ENCODE measurements around the gene TARM1. TPM values are rescaled to one million over a fixed set of nuclear protein-coding genes. Genes with fewer than 3 reads are reported as not detected.

The TARM1 gene
- total and polyA plus RNA-seq, 2 of the 4 experiments (the other 2 are of a cell fraction), result not detected

DNA sequence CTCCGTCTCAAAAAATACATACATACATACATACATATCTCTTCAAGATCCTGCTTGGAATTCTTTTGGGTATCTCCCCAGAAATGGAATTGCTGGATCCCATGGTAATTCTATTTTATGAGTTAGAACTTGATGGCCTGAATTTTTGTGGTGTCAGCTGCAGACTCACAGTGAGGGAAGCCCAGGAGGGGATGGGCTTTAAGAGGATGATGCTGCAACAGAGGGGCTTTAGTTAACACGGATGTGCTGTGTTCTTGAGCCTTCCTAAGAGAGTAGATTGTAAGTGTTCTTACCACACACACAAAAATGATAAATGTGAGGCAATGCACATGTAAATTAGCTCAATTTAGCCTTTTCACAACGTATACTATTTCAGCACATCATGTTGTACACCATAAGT, 58.0 kb downstream of the TARM1 start:
- TF ChIP-seq RCOR1 (IDR thresholded peaks at IDR 0.05; ENCODE audit: insufficient replicate concordance, low read length) (no peak), SMC3 (IDR thresholded peaks at IDR 0.05; ENCODE audit: low read depth, low read length) (no peak), MXI1 (IDR thresholded peaks at IDR 0.05; ENCODE audit: borderline replicate concordance, low read depth, low read length) (no peak), RAD21 (IDR thresholded peaks at IDR 0.05; ENCODE audit: low read length) (no peak), CHD1 (IDR thresholded peaks at IDR 0.05; ENCODE audit: low read depth, low read length) (no peak), RFX5 (IDR thresholded peaks at IDR 0.05; ENCODE audit: low read depth, low read length) (no peak), FOS (IDR thresholded peaks at IDR 0.05; ENCODE audit: low read depth, low read length) (no peak), BHLHE40 (IDR thresholded peaks at IDR 0.05; ENCODE audit: low read depth, low read length) (no peak), MAFK (IDR thresholded peaks at IDR 0.05; ENCODE audit: low read depth, low read length) (no peak), NFE2L2 (IDR thresholded peaks at IDR 0.05; ENCODE audit: low read depth, low read length) (no peak), POLR2A (IDR thresholded peaks at IDR 0.05; ENCODE audit: low read depth, low read length) (no peak), CEBPB (IDR thresholded peaks at IDR 0.05; ENCODE audit: low read depth, low read length) (no peak), MAZ (IDR thresholded peaks at IDR 0.05; ENCODE audit: borderline replicate concordance, low read depth, low read length) (no peak)
- TF ChIP-seq, protein P1, sequence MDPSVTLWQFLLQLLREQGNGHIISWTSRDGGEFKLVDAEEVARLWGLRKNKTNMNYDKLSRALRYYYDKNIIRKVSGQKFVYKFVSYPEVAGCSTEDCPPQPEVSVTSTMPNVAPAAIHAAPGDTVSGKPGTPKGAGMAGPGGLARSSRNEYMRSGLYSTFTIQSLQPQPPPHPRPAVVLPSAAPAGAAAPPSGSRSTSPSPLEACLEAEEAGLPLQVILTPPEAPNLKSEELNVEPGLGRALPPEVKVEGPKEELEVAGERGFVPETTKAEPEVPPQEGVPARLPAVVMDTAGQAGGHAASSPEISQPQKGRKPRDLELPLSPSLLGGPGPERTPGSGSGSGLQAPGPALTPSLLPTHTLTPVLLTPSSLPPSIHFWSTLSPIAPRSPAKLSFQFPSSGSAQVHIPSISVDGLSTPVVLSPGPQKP (IDR thresholded peaks at IDR 0.05; ENCODE audit: borderline replicate concordance, low read depth, low read length), result no peak
- TF ChIP-seq, protein P2, sequence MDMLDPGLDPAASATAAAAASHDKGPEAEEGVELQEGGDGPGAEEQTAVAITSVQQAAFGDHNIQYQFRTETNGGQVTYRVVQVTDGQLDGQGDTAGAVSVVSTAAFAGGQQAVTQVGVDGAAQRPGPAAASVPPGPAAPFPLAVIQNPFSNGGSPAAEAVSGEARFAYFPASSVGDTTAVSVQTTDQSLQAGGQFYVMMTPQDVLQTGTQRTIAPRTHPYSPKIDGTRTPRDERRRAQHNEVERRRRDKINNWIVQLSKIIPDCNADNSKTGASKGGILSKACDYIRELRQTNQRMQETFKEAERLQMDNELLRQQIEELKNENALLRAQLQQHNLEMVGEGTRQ (IDR thresholded peaks at IDR 0.05; ENCODE audit: low read depth, low read length), result no peak
- TF ChIP-seq, protein P3, sequence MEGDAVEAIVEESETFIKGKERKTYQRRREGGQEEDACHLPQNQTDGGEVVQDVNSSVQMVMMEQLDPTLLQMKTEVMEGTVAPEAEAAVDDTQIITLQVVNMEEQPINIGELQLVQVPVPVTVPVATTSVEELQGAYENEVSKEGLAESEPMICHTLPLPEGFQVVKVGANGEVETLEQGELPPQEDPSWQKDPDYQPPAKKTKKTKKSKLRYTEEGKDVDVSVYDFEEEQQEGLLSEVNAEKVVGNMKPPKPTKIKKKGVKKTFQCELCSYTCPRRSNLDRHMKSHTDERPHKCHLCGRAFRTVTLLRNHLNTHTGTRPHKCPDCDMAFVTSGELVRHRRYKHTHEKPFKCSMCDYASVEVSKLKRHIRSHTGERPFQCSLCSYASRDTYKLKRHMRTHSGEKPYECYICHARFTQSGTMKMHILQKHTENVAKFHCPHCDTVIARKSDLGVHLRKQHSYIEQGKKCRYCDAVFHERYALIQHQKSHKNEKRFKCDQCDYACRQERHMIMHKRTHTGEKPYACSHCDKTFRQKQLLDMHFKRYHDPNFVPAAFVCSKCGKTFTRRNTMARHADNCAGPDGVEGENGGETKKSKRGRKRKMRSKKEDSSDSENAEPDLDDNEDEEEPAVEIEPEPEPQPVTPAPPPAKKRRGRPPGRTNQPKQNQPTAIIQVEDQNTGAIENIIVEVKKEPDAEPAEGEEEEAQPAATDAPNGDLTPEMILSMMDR (conservative IDR thresholded peaks at IDR 0.05; ENCODE audit: low read depth, low read length), result no peak
- H3K9me1 ChIP-seq (ENCODE audit: insufficient read depth, low read length), result no peaks in the 10 kb centered on the region
- ChIA-PET CTCF (interaction anchor here (1.1 to 3.3 kb wide), 11 partner anchors 8 to 230 kb away, joined by 3 to 13 read pairs (median 6); no protein-coding TSS in a partner anchor), POLR2A (ENCODE audit: unreplicated experiment) (interaction anchor here (0.5 kb wide), 1 partner anchor 27 kb away, joined by 6 read pairs; no protein-coding TSS in a partner anchor)
- no peaks in the 10 kb centered on the region for H3K9me3 ChIP-seq (ENCODE audit: control insufficient read depth, insufficient read depth, low read length)
- H3K27ac ChIP-seq (ENCODE audit: insufficient read depth, low read length), result no peak overlapping the region
- no peak overlapping the region for H3K4me3 ChIP-seq (ENCODE audit: insufficient read depth, low read depth, low read length)
- no peak overlapping the region for H2BK5ac ChIP-seq (ENCODE audit: low read depth, low read length, poor library complexity, severe bottlenecking)
- no peak overlapping the region for H2AK5ac ChIP-seq (ENCODE audit: low read depth, low read length)
- no peaks in the 10 kb centered on the region for H3K79me1 ChIP-seq (ENCODE audit: low read depth in 1 of 2, low read length in 2 of 2)
- no peak for ATAC-seq (ENCODE audit: low read depth)
- H3K4ac ChIP-seq (ENCODE audit: low read depth, low read length), result no peak overlapping the region
- no peak overlapping the region for H4K8ac ChIP-seq (ENCODE audit: low read depth in 2 of 2, low read length in 2 of 2)
- H3K23ac ChIP-seq (ENCODE audit: low read depth, low read length), result no peak overlapping the region
- intact Hi-C loops (cut with micrococcal nuclease), result loop anchor here (10.0 kb wide), 1 partner anchor 828 kb away; the partner anchor contains the start of gene ZNF665
- dilution Hi-C loops (cut with HindIII; ENCODE audit: low sequenced_read_pairs, unreplicated experiment), result no loop called here
- no peaks in the 10 kb centered on the region for H3K36me3 ChIP-seq (ENCODE audit: control insufficient read depth, insufficient read depth, low read length)
- no peak overlapping the region for H4K91ac ChIP-seq (ENCODE audit: insufficient read depth, low read depth, low read length)
- no peaks in the 10 kb centered on the region; the same call in 1 of the 2 replicates for H4K20me1 ChIP-seq (ENCODE audit: insufficient read depth, low read length)
- no peaks in the 10 kb centered on the region for H3K27me3 ChIP-seq (ENCODE audit: control insufficient read depth, insufficient read depth, low read length)
- 0 out of 2 replicates have a peak overlapping the region, but pooled peaks have one; percentile 49 for H2BK20ac ChIP-seq (ENCODE audit: low read depth, low read length)
- H3K14ac ChIP-seq (replicated peaks; ENCODE audit: low read depth, low read length), result no peak overlapping the region
- no peak overlapping the region for H2BK120ac ChIP-seq (ENCODE audit: low read depth, low read length)
- in situ Hi-C loops (cut with MboI; ENCODE audit: low sequenced_read_pairs), result loop anchor here (10.0 kb wide), 1 partner anchor 138 kb away; the partner anchor contains the start of gene PRKCG
- H3K9ac ChIP-seq (ENCODE audit: low read depth, low read length), result no peak overlapping the region
- no CpG with 5 or more reads among the region's 3 CpGs for WGBS, 2 experiments (ENCODE audit: extremely low coverage in 2 of 2, insufficient read length in 1 of 2)
- no peak overlapping the region for H2AFZ ChIP-seq (replicated peaks; ENCODE audit: low read length, poor library complexity)
- H3K4me2 ChIP-seq (ENCODE audit: low read depth, low read length), result no peak overlapping the region
- H4K5ac ChIP-seq (ENCODE audit: low read depth, low read length), result no peak overlapping the region
- no peak for DNase-seq
- no peak overlapping the region for H2BK15ac ChIP-seq (ENCODE audit: low read depth, low read length)
- no peak overlapping the region for H3K56ac ChIP-seq (ENCODE audit: extremely low read depth, insufficient read depth, low read length)
- H2AK9ac ChIP-seq (replicated peaks; ENCODE audit: low read depth, low read length, poor library complexity), result no peak overlapping the region
- H3K18ac ChIP-seq (ENCODE audit: low read depth, low read length), result no peak overlapping the region
- H3K4me1 ChIP-seq (ENCODE audit: control insufficient read depth, insufficient read depth, low read length), result no peaks in the 10 kb centered on the region
- BruUV-seq (replicated peaks), result no TSS peak

All from IMR-90 (cell line).